Measurements from ENCODE around the gene DDTL.
"Not testable (repeated sequence)": the region's sequence is repeated elsewhere in the genome, so short reads cannot be mapped to it uniquely, and the experiment has no call there.

The DDTL gene

GRCh38 chr22:23979557-23980240 is 13.0 kb downstream of the DDTL start, which contains the start of gene GSTT2:
Gene GSTT2, plus strand, starts transcription at chr22:23980134.
- no CpG with 5 or more reads among the region's 41 CpGs for WGBS (ENCODE audit: extremely low coverage, insufficient coverage, low lambda C conversion rate)

GRCh38 chr22:23980567-23980966 is 13.9 kb downstream of the DDTL start:
- H3K4ac ChIP-seq (ENCODE audit: low read depth, low read length); H3K56ac ChIP-seq (ENCODE audit: low read length); H3K36me3 ChIP-seq (ENCODE audit: control insufficient read depth, insufficient read depth, low read length); H3K4me1 ChIP-seq (ENCODE audit: control insufficient read depth, low read depth, low read length); H3K4me3 ChIP-seq (ENCODE audit: low read length); H2AK5ac ChIP-seq (ENCODE audit: low read length); H3K79me2 ChIP-seq (ENCODE audit: control insufficient read depth, insufficient read depth, low read length); H4K8ac ChIP-seq (ENCODE audit: low read depth, low read length); H3K18ac ChIP-seq (ENCODE audit: low read length); H4K5ac ChIP-seq (ENCODE audit: low read length); H2BK120ac ChIP-seq (ENCODE audit: low read depth, low read length); H3K27me3 ChIP-seq (ENCODE audit: insufficient read depth, low read length, poor library complexity); H3K9ac ChIP-seq (ENCODE audit: low read length); H3K23ac ChIP-seq (ENCODE audit: low read length); H3K79me1 ChIP-seq (ENCODE audit: low read length); DNase-seq; H2BK5ac ChIP-seq (ENCODE audit: low read length); H3K27ac ChIP-seq (ENCODE audit: low read depth, low read length); H3K4me2 ChIP-seq (ENCODE audit: low read length); H2BK15ac ChIP-seq (replicated peaks; ENCODE audit: low read depth): not testable (repeated sequence)
- WGBS (ENCODE audit: extremely low coverage, insufficient coverage, low lambda C conversion rate): no CpG with 5 or more reads among the region's 7 CpGs

More at GRCh38 chr22:23979557-23980240, 13.0 kb downstream of the DDTL start, which contains the start of gene GSTT2:
- not testable (repeated sequence) for H3K27me3 ChIP-seq (ENCODE audit: insufficient read depth, low read length, poor library complexity); H3K27ac ChIP-seq (ENCODE audit: low read depth, low read length); H3K36me3 ChIP-seq (ENCODE audit: control insufficient read depth, insufficient read depth, low read length); H3K4me3 ChIP-seq (ENCODE audit: low read length); H3K4me1 ChIP-seq (ENCODE audit: control insufficient read depth, low read depth, low read length); H2BK15ac ChIP-seq (replicated peaks; ENCODE audit: low read depth); H3K9ac ChIP-seq (ENCODE audit: low read length); H4K5ac ChIP-seq (ENCODE audit: low read length); H3K79me1 ChIP-seq (ENCODE audit: low read length); H4K8ac ChIP-seq (ENCODE audit: low read depth, low read length); H3K79me2 ChIP-seq (ENCODE audit: control insufficient read depth, insufficient read depth, low read length); H2AK5ac ChIP-seq (ENCODE audit: low read length); H3K18ac ChIP-seq (ENCODE audit: low read length); H3K4me2 ChIP-seq (ENCODE audit: low read length); H2BK5ac ChIP-seq (ENCODE audit: low read length); H3K56ac ChIP-seq (ENCODE audit: low read length); H3K23ac ChIP-seq (ENCODE audit: low read length); H2BK120ac ChIP-seq (ENCODE audit: low read depth, low read length); DNase-seq; H3K4ac ChIP-seq (ENCODE audit: low read depth, low read length)

DNA sequence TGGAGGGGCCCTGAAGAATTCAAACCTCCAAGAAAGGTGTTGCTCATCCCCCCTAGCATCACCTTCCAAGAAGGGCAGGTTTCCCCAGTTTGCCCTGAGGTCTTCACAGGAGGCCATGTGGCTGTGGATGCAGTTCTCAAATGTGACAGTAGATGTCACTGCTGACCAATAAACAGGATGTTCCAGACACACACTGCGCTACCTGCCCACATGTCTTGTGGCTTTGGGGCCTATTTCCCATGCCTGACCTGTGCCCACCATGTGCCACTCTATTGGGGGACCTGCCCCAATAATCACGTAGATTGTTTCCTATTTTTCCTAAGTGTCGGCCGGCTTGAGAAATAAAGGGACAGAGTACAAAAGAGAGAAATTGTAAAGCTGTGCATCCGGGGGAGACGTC is 17.7 kb downstream of the DDTL start:
- H3K4ac ChIP-seq (ENCODE audit: low read depth, low read length): no peak overlapping the region
- peak; percentile 63 for DNase-seq
- H3K9ac ChIP-seq (ENCODE audit: low read length): no peak overlapping the region
- no peaks in the 10 kb centered on the region for H3K36me3 ChIP-seq (ENCODE audit: control insufficient read depth, insufficient read depth, low read length)
- H2BK15ac ChIP-seq (replicated peaks; ENCODE audit: low read depth): no peak overlapping the region
- no peaks in the 10 kb centered on the region for H3K27me3 ChIP-seq (ENCODE audit: insufficient read depth, low read length, poor library complexity)
- H3K79me2 ChIP-seq (ENCODE audit: control insufficient read depth, insufficient read depth, low read length): no peaks in the 10 kb centered on the region
- H3K4me1 ChIP-seq (ENCODE audit: control insufficient read depth, low read depth, low read length): no peaks in the 10 kb centered on the region
- no peak overlapping the region for H3K4me3 ChIP-seq (ENCODE audit: low read length)
- no peak overlapping the region for H3K23ac ChIP-seq (ENCODE audit: low read length)
- no peak overlapping the region for H3K27ac ChIP-seq (ENCODE audit: low read depth, low read length)
- no peak overlapping the region for H2BK5ac ChIP-seq (ENCODE audit: low read length)
- H3K18ac ChIP-seq (ENCODE audit: low read length): no peak overlapping the region
- H2BK120ac ChIP-seq (ENCODE audit: low read depth, low read length): no peak overlapping the region
- H4K8ac ChIP-seq (ENCODE audit: low read depth, low read length): no peak overlapping the region
- no peak overlapping the region for H3K56ac ChIP-seq (ENCODE audit: low read length)
- H3K4me2 ChIP-seq (ENCODE audit: low read length): no peak overlapping the region
- H3K79me1 ChIP-seq (ENCODE audit: low read length): no peaks in the 10 kb centered on the region
- WGBS (ENCODE audit: extremely low coverage, insufficient coverage, low lambda C conversion rate): no CpG with 5 or more reads among the region's 6 CpGs
- no peak overlapping the region for H4K5ac ChIP-seq (ENCODE audit: low read length)
- no peak overlapping the region for H2AK5ac ChIP-seq (ENCODE audit: low read length)

GRCh38 chr22:23986089-23986488 is 19.4 kb downstream of the DDTL start:
- not testable (repeated sequence) for H2AK5ac ChIP-seq (ENCODE audit: low read length); H3K4me3 ChIP-seq (ENCODE audit: low read length); H3K4me1 ChIP-seq (ENCODE audit: control insufficient read depth, low read depth, low read length); H2BK120ac ChIP-seq (ENCODE audit: low read depth, low read length); DNase-seq; H4K5ac ChIP-seq (ENCODE audit: low read length); H3K56ac ChIP-seq (ENCODE audit: low read length); H2BK15ac ChIP-seq (replicated peaks; ENCODE audit: low read depth); H3K79me1 ChIP-seq (ENCODE audit: low read length); H3K4ac ChIP-seq (ENCODE audit: low read depth, low read length); H3K36me3 ChIP-seq (ENCODE audit: control insufficient read depth, insufficient read depth, low read length); H3K18ac ChIP-seq (ENCODE audit: low read length); H3K23ac ChIP-seq (ENCODE audit: low read length); H3K27me3 ChIP-seq (ENCODE audit: insufficient read depth, low read length, poor library complexity); H4K8ac ChIP-seq (ENCODE audit: low read depth, low read length); H3K4me2 ChIP-seq (ENCODE audit: low read length); H3K9ac ChIP-seq (ENCODE audit: low read length); H3K79me2 ChIP-seq (ENCODE audit: control insufficient read depth, insufficient read depth, low read length); H3K27ac ChIP-seq (ENCODE audit: low read depth, low read length); H2BK5ac ChIP-seq (ENCODE audit: low read length)
- WGBS (ENCODE audit: extremely low coverage, insufficient coverage, low lambda C conversion rate): no CpG with 5 or more reads among the region's 8 CpGs

GRCh38 chr22:23986538-23987178 is 20.0 kb downstream of the DDTL start:
- not testable (repeated sequence) for H3K79me2 ChIP-seq (ENCODE audit: control insufficient read depth, insufficient read depth, low read length); H3K27ac ChIP-seq (ENCODE audit: low read depth, low read length); H4K5ac ChIP-seq (ENCODE audit: low read length); DNase-seq; H2BK120ac ChIP-seq (ENCODE audit: low read depth, low read length); H3K4ac ChIP-seq (ENCODE audit: low read depth, low read length); H3K9ac ChIP-seq (ENCODE audit: low read length); H3K4me1 ChIP-seq (ENCODE audit: control insufficient read depth, low read depth, low read length); H2AK5ac ChIP-seq (ENCODE audit: low read length); H4K8ac ChIP-seq (ENCODE audit: low read depth, low read length); H3K56ac ChIP-seq (ENCODE audit: low read length); H3K18ac ChIP-seq (ENCODE audit: low read length); H3K27me3 ChIP-seq (ENCODE audit: insufficient read depth, low read length, poor library complexity); H2BK15ac ChIP-seq (replicated peaks; ENCODE audit: low read depth); H3K4me3 ChIP-seq (ENCODE audit: low read length); H2BK5ac ChIP-seq (ENCODE audit: low read length); H3K4me2 ChIP-seq (ENCODE audit: low read length); H3K23ac ChIP-seq (ENCODE audit: low read length); H3K79me1 ChIP-seq (ENCODE audit: low read length); H3K36me3 ChIP-seq (ENCODE audit: control insufficient read depth, insufficient read depth, low read length)
- WGBS (ENCODE audit: extremely low coverage, insufficient coverage, low lambda C conversion rate): 100% methylated on average over 2 of the region's 4 CpGs

Data from mesendoderm (in vitro differentiated cells).